NOMO-1 treated with DMSO at 0.1 percent for 48 hours (cell line): Measurements from ENCODE around the gene MICAL3.

ENCODE experiments used
- DNase-seq: peaks from one replicate; lab custom pipeline; 2025; ENCODE audit not compliant: unreplicated experiment; lab: John Stamatoyannopoulos, UW

MICAL3 gene

DNA sequence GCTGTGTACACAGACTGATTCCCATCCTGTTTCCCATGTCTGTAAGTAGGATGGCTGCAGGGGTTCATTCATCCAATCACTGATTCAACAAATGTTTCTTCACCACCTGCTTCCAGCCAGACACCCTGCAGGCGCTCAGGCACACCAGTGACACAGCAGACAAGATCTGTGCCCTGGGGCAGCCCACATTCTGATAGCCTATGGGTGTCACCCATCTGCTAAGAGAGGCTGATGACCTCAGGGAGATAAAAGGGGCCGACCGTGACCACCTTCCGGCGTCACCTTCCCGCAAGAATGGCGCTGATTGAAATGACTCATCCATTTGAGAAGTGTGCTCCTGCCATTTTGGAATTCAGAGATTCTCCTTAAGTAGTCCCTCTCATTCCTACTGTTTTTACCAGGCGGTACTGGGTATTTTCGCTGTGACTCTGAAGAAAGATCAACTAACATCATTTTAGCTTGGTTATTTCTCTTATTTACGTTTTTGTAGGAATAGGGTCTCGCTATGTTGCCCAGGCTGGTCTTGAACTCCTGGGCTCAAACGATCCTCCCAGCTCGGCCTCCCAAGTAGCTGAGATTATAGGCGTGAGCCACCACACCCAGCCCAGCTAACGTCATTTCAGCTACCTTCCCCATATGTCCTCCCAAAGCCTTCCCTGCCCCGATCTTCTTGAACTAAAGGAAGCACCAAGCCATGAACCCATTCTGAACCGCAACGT, 176.8 kb downstream of the MICAL3 start:
- no peak for DNase-seq

DNA sequence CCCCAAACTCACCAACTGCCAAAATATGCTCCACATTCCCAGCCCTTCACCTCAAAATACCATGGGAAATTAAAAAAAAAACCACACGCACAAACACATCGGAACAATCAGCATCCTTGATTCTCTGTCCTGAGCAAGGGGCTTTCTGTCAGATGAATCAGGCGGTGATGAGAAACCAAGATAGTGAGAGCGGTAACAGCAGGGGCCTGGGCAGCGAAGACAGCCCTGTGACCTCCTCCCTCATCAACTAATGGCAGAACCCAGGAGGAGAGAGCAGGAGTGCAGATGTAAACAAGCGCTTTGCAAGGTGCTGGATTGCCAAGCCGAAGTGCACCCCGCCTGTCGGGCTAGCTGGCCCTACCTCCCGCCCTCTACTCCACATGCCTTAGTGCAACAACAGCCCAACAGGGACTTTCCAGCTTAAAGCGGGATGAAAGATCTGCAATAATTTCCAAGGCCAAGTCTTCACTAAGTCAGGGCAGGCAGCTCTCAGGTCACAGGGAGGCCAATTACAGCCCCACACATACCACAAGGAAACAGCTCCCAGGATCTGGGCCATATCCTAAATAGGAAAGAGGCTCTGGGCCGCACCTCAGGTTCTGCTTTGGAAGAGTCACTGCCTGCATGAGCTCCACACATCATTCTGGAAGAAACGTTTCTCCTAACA, 177.9 kb downstream of the MICAL3 start:
- no peak for DNase-seq

DNA sequence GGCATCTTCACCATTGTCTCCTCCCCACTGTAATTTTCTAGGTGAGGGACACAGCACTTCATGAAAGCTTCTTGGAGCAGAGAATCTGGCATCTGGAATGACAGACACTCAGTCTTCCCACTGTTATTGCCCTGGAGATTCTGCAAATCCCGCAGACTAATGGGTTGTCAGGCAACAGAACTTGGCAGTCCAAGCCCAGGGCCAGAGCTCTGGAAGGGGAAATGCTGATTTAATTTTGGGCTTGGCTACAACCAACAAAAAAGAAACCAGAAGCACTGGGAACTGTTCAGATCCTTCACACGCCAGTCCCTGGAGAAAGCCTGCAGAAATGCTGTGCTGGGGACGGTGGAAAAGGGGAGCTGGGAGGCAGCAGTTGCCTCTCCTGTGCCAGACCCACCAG, 178.6 kb downstream of the MICAL3 start:
- no peak for DNase-seq

DNA sequence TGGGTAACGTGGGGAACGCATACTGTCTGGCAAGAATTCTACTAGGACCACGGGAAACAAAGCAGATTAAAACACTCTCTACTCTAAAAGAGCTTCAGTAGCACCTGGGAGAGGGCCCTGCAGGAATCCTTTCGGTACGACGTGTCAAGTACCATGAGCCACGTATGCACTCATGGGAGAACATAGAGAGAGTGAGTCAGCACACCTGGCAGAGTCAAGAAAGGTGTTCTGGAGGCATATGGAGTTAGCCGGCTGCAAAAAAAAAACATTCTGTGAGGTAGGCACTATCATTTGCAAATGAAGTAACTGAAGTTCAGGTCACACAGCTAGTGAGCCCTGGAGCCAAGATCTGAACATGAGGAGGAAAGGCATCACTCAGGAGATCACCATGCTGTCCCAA, 179.0 kb downstream of the MICAL3 start:
- DNase-seq, result no peak

DNA sequence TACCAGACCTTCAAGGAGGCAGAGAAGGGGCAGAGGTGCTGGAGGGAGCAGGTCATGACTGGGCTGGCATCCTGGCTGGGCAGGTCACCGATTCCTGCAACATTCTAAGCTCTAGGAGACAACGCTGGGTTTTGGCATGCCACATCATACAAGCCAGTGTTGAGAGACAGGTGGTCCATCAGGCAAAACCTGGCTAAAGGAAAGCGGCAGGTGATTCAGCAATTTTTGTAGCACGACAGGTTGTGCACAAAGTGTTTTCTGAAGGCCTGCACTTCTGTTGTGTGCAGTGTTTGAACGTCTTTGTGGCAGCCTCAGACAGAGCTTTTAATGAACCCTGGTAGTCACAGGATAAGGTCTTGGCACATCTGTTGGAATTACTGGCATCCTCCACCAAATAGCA, 180.2 kb downstream of the MICAL3 start:
- no peak for DNase-seq

DNA sequence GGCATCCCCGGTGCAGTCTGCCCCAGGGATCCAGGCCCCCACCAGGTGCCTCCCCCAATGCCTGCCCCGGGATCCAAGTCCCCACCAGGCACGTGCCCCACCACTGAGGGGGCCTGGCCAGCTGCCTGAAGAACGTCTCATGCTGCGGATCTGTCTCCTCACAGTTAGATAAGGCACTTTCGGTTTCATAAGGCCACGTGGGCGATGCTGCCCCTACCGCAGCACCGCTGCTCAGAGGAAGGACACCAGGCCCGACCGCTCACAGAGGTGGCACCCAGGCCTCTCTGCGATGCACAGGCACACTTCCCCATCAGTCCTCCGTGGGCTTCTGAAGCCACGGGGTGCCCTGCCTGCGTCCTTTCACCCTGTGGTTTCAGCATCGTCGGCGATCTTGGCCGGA, 182.0 kb downstream of the MICAL3 start:
- DNase-seq, result no peak

DNA sequence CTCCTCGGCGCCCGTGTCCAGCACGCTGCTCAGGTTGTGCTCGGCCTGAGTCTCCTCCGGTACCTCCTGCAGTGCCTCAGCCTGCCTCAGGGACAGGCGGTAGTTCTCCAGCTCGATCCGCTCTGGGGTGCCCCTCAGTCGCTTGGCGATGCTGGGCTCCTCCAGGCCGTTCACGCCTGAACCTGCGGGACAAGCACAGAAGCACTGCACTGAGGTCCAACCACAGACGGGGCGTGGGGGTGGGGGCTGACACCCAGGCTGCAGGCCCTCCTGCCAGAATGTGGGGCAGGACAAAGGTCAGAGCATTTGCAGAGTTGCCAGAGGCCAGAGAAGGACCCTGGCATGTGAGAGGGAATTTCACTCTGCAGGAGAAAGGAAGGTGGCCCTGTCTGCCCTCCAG, 182.5 kb downstream of the MICAL3 start:
- no peak for DNase-seq

DNA sequence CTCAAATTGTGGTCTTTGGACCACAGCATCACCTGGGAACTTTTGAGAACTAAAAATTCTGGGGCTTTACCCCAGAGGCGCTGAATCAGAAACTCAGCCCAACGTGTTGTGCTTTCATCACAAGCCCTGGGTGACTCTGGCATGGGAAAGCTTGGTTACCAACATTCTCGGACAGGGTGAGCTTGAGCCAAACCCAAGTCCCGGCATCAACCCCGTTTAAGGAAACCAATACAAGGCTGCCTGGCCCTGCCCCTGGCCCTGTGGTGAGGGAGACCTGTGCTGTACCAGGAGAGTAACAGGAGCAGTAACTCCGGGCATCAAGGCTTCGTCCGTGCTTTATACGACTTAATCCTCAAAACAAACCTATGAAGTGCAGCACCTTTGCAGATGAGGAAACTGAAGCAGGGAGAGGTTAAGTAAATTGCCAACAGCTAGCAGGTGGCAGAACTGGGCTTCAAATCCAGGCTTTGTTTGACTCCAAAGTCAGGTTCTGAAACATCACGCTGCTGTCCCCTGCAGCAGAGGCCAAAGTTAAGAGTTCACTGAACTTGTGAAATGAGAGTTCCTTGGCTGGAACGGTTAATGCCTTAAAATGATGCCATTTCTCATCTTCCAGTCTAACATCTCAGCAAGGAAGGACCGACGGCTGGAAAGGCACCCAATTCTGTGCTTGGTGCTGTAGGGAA, 186.0 kb downstream of the MICAL3 start:
- no peak for DNase-seq

DNA sequence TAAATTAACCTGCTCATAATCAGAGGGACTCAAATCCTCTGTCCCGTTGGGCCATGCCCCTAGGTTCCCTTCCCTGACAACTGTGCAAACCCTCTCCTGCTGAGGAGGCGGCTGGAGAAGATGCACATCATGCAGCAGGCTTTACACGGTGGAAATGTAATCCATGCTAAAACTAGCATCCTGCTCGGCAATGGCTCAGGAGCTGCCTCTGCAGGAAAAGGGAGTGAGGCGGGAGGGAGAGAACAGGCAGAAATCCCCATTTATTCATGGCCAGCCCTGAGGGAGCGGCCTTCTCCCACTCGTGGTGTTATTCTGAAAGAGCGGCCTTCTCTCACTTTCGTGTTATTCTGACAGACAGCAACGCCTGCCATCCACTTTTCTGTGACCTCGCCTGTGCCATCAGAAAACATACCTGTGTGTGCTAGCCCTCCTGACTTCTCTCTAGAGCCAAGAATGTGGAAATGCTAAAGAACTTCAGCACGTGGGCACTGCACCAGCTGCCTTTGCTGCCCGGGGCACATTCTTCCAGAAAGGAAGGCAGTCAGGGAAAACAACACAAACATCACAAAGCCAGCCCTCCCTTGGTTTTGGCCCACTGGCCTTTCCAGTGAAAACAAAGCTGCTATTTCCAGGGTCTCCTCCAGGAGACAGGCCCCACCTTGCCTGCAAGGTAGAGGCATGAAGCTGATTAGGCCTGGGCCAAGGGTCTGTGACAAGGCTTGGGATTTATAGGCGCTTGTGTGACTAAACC, 187.2 kb downstream of the MICAL3 start:
- DNase-seq, result no peak

DNA sequence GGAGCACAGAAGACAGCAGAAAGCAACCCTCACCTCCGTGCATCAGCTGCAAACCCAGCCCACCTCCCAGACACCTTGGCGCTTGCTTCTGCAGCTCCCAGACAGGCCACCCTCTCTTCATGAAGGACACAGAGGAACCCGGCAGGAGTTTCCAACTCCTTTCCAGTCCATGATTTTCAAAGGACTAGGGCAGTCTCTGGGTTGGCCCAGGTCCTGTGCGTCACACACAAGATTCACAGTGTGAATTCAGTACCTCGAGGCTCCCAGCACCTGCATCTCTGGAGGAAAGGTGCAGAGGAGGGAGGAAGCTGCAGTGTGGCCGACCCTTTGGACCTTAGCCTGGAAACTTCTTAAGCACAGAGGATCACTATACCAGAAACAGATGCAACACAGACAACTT, 189.1 kb downstream of the MICAL3 start:
- no peak for DNase-seq

DNA sequence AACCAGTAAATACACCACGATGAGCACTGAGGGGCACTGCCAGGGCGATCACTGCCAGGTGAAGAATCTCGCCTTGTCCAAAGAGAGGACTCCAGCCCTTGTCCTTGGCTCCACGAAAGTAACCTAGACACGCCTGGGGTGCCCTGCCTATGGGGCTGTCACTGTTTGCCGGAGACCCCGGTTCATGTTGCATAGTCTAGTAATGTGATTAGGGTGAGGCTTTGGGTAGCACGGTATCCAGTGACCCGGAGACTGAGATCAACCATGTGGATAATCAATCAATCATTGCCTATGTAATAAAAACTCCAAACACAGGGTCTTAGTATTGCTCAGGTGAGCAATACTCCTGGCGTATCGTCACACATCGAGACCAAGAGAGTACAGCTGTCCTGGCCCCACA, 190.9 kb downstream of the MICAL3 start:
- no peak for DNase-seq

DNA sequence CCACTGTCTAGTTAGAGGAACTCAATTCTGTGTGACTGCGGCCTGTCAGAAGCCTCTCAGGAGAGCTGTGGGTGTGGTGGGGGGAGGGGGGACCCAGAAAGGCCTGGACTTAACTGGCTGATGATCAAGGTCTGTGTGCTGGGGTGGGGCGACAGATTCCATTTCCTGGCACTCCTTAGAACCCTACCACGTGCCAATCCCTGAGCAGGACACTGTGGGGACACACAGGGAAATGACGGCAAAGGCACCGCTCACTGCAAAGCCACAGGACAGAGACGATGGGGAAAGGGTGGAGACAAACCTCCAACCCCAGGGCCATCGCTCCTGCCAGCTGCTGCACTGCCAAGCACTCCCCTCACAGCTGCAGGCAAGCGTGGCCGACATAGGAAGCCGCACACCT, 191.7 kb downstream of the MICAL3 start:
- DNase-seq, result no peak

DNA sequence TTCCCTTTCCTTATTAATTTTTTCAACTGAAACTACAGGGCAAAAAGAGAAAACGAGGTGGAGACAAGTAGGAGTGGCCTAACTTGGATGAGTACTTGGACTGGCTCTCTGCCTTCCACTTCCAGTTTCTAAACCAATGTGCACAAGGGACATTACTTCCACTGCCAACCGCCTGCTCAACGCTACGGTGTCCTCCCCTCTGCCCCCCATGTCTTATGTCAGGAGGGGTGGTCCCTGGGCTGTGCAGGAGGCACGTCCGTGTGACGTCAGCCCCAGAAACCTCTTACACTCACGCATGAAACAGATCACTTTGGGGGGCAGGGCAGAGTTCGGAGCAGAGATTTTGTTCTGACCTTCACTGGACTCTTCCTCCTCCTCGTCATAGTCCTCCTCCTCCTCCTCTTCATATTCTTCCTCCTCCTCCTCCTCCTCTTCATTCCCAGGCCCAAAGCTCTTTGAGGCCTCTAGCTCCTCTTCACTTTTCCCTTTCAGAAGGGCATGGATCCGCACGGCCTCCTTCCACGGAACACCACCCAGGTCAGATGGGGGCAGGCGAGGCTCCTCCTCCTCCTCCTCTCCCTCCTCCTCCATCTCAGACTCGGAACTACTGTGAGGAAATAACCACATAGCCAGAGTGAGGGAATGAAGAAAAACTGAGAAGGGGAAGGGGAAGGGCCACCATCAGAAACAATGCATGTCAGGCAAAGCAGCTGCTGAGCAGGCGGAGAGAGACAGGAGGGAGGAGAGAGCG, 192.7 kb downstream of the MICAL3 start:
- DNase-seq, result no peak

DNA sequence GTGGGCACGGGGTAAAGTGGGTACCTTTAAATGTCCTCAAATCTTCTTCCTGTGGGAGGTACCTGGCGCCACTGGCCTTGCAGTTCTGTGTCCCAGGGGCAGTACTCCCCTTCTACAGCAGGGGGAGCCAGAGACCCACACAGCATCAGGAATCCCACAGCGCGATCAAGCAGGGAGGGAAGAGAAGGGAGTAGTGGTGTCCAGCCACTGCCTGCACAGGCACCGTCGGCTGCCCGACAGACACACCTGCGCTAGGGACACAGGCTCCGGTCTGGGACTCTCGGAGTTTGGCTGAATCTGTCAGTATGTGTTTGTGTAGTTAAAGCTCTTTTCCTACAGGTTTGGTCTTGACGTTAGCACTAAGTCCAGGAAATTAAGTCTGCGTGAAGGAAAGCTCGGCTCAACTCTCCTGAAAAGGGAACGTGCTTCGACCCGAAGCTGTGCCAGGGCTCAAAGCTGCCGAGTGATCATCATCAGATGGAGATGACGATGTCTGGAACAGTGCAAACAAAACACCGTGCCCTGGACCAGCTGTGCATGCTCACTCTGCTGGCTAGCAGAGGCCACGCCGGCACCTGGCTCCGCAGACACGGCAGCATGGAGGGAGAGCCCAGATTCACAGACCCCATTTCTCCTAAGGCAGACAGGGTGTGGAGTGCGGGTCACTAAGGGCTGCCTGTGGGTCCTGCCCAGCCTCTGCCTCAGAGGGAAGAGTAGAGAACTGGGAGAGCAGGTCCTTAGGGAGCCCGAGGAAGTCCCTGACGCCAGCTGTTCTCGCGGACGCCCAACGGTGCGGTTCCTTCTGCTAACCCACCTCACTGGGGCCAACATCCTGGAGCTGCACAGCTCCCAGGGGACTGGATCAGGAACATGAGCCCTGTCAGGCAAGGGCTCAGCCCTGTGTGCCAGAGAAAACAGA, 194.1 kb downstream of the MICAL3 start:
- DNase-seq, result peak; percentile 68

DNA sequence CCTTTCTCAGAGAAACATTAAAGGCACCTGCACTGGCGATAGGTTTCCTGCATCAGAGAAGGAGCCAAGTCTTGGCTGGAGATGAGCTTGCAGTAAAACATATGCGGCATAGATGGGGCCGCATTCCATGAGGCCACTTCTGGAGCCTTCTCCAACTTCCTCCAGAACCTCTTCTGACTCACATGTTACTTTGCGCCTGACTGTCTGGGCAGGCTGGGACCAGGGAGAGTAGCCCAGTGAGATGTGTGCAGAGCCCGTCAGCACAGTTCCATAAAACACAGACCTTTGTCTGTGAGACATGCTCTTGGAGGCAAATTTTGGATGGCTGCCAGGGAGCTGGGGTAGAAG, 194.7 kb downstream of the MICAL3 start:
- DNase-seq, result no peak

DNA sequence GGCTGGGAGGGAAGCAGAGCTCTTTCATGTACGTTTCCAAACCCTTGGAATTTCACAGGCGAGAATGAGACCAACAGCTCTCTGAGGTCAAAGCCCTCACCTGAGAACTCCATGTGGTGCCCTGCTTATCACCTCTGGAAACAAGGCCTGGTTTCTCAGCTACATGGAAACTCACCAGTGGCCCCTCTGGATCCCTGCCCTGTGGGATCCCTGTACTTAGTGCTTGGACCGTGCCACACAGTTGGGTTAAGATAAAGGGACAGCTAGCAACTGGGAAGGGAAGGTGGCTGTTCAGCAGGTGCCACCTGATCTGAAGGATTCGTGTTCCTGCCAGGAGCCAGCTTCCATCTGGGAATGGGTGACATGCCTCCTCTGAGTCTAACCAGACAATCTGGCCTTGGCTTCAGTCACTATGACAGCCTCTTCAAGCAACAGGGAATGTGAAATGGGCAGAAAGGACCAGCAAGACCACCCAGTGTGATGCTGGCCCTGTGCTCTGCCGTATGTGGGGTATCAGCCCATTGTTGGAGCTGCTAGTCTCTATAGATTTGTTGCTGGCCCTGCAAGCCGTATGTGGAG, 195.8 kb downstream of the MICAL3 start:
- no peak for DNase-seq

DNA sequence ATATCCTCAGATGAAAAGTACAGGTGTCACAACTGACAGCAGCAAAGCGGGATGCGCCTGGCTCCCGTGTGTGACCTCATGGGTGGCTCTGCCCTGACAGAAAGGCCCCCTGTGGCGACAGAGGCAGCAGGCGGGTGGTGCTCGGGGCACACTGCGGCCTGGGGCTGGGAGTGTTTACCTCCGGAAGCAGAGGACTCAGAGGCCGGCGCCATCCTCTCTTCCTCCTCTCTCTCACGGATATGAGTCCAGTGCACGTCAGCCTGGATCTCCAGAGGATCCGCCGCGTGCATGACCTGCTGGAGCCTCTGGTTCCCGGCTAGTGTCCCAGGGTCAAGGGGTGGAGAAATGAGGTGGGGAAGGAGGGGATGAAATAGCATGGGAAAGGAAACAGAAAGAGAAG, 196.9 kb downstream of the MICAL3 start:
- DNase-seq, result no peak

DNA sequence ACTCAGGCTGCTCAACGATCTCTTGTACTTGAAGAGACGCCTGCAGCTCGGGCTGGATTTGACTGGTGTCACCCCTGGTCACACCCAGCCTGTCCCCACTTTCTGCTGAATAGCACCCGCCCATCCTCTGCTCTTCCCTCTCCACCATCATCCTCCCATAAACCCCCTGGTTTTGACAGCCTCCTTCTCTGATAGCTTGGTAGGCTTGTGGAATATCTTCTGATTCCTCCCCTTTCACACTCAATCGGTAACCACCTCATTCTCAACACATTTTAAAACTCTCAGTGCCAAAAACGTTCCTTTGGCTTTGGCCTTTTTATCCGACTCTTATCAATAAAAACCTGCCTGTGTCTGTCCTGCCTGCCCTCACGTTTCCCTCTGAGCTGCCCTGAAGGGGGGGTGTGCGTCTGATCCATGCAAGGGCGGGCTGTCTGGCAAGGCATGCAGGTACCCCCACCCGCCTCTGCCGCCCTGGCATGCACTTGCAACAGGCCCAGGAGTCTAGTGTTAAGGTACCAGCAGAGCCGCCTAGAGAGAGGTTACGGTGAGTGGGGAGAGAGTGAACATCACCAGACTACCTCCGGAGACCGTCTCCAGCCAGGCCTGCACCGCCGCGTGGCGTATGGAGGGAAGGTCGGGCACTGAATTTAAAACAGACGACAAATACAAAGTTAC, 198.3 kb downstream of the MICAL3 start:
- no peak for DNase-seq

DNA sequence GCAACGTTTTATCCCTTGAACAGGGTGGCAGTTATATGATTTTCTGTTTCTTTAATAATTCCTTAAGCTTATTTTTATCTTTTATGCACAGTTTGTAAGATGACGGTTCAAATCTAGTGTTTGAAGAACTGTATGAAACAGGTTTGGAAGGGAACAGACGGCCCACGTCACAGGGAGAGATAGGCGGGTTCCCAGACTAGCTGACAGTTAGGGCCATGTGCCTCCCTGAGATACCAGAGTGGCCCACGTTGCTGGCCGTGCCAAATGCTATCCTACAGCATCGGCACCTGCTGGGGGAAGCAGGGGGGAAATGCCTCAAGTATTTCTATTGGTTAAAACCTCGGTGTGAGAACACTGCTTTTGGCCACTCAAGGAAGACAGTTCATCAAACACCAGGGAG, 199.9 kb downstream of the MICAL3 start:
- no peak for DNase-seq
